Activated CD4-positive, alpha-beta memory T cell treated with anti-CD3 and anti-CD28 coated beads for 36 hours (primary cell): Measurements from ENCODE around the gene BIRC7. TPM values are rescaled to one million over a fixed set of nuclear protein-coding genes. Genes with fewer than 3 reads are reported as not detected.

Source experiments
- CTCF ChIA-PET: fragments of 350-600 bp; sonication (Branson Sonifier 250); formaldehyde crosslinking; loops from one replicate; lab custom pipeline; 2021; ENCODE audit warnings: antibody characterized with exemption, inconsistent platforms; lab: Charles Lee
- POLR2A ChIA-PET: fragments of 350-600 bp; sonication (Branson Sonifier 250); formaldehyde crosslinking; loops from one replicate; lab custom pipeline; 2021; ENCODE audit warnings: antibody characterized with exemption; lab: Charles Lee
- DNase-seq: peaks from one replicate; pipeline ENCODE4 v3.0.0-alpha.2; 2020
- H3K27ac Mint-ChIP-seq: one replicate; pipeline ENCODE4 v1.8.0; 2021; ENCODE audit warnings: mixed read lengths
- H3K27me3 Mint-ChIP-seq: one replicate; pipeline ENCODE4 v1.8.0; 2021; ENCODE audit warnings: mixed read lengths
- H3K36me3 Mint-ChIP-seq: one replicate; pipeline ENCODE4 v1.8.0; 2021; ENCODE audit warnings: mixed read lengths
- H3K4me1 Mint-ChIP-seq: one replicate; pipeline ENCODE4 v1.8.0; 2021; ENCODE audit warnings: low read depth, mixed read lengths
- H3K4me3 Mint-ChIP-seq: one replicate; pipeline ENCODE4 v1.8.0; 2021; ENCODE audit warnings: mild to moderate bottlenecking, mixed read lengths
- H3K9me3 Mint-ChIP-seq: one replicate; pipeline ENCODE4 v1.8.0; 2021; ENCODE audit warnings: mixed read lengths
- intact Hi-C: fragments of 100-400 bp; cut with micrococcal nuclease; formaldehyde crosslinking; loops from one replicate; pipeline ENCODE4 v1.15.1; 2023
- total RNA-seq, 2 experiments: library from RNA; stranded (reverse); gene quantifications; one replicate each; pipeline ENCODE4 v1.2.3, GENCODE V29; 2021

BIRC7 gene, protein sequence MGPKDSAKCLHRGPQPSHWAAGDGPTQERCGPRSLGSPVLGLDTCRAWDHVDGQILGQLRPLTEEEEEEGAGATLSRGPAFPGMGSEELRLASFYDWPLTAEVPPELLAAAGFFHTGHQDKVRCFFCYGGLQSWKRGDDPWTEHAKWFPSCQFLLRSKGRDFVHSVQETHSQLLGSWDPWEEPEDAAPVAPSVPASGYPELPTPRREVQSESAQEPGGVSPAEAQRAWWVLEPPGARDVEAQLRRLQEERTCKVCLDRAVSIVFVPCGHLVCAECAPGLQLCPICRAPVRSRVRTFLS
- total RNA-seq: not detected

- no peak within 1 kb of the TSS for H3K27ac Mint-ChIP-seq
- CTCF ChIA-PET: interaction anchor here (1.3 to 4.6 kb wide), 2 partner anchors 12 to 37 kb away, joined by 3 to 47 read pairs; partner anchors contain the start of gene ARFGAP1
- H3K9me3 Mint-ChIP-seq: no peaks in the 10 kb centered on the region
- intact Hi-C loops: no loop called here
- POLR2A ChIA-PET: no interaction called here
- peaks cover 23% of the 10 kb centered on the region for H3K27me3 Mint-ChIP-seq
- H3K36me3 Mint-ChIP-seq: no peaks in the 10 kb centered on the region
- no peak within 1 kb of the TSS for H3K4me3 Mint-ChIP-seq
- peaks cover 3% of the 10 kb centered on the region for H3K4me1 Mint-ChIP-seq
- DNase-seq: no peak
Observed at GRCh38 chr20:63235399-63235983, at the start of gene BIRC7. TSS of gene BIRC7 (plus strand) at chr20:63235905. CDS start at chr20:63236097, 192 bp downstream.

GRCh38 chr20:63186084-63186483, 49.6 kb upstream of the BIRC7 start:
- DNase-seq: no peak
- Mint-ChIP-seq H3K27ac (no peak overlapping the region), H3K27me3 (peaks cover 12% of the 10 kb centered on the region), H3K4me1 (no peaks in the 10 kb centered on the region), H3K36me3 (no peaks in the 10 kb centered on the region), H3K4me3 (no peak overlapping the region), H3K9me3 (no peaks in the 10 kb centered on the region)
- ChIA-PET POLR2A (no interaction called here), CTCF (no interaction called here)
- intact Hi-C loops: no loop called here

DNA sequence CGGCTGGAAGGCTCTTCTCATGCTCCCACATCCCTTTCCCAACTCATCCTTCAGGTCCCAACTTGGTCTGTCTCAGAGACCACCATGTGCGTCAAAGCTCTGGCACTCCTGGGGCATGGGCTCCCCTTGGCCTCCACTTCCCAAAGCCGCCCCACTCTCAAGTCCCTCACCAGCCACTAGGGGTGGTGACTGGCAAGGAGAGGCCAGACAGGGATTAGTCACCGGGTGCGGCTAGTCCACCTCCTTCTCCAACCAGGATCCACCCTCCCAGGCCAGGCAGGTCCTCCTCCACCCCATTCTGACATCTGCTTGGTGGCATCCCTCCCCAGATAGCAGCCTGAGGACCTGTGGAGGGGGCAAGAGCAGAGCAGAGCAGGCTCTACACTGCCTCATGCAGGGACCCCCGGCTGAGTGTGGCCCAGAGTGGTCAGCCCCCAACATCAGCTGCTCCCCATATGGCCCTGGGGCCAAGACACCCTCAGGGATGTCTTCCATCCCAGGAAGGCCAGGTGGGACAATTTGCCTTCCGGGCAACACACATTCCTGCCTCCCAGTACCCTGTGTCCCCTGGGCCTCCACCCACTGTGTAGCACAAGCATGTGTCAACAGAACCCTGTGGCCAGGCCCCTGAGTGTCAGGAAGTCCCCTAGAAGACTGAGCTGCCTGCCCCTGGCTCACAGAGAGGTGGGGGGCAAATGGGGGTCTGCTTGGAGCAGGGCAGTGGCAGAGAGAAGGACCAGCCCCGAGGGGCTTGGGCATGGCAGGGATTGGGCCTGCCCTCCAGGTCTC, 49.0 kb upstream of the BIRC7 start:
- intact Hi-C loops: no loop called here
- ChIA-PET CTCF (interaction anchor here (0.7 kb wide), 1 partner anchor 43 kb away, joined by 4 read pairs; no protein-coding TSS in a partner anchor), POLR2A (no interaction called here)
- H3K27me3 Mint-ChIP-seq: peaks cover 9% of the 10 kb centered on the region
- H3K36me3 Mint-ChIP-seq: no peaks in the 10 kb centered on the region
- no peaks in the 10 kb centered on the region for H3K9me3 Mint-ChIP-seq
- H3K4me3 Mint-ChIP-seq: no peak overlapping the region
- no peaks in the 10 kb centered on the region for H3K4me1 Mint-ChIP-seq
- DNase-seq: no peak
- H3K27ac Mint-ChIP-seq: no peak overlapping the region

- CTCF ChIA-PET: interaction anchor here (0.7 kb wide), 1 partner anchor 44 kb away, joined by 4 read pairs; no protein-coding TSS in a partner anchor
- H3K27me3 Mint-ChIP-seq: peaks cover 4% of the 10 kb centered on the region
Observed at GRCh38 chr20:63187338-63188158, 48.2 kb upstream of the BIRC7 start.

GRCh38 chr20:63188159-63188442, 47.6 kb upstream of the BIRC7 start:
- intact Hi-C loops: no loop called here
- Mint-ChIP-seq H3K27me3 (peaks cover 2% of the 10 kb centered on the region), H3K27ac (no peak overlapping the region), H3K36me3 (no peaks in the 10 kb centered on the region), H3K4me1 (no peaks in the 10 kb centered on the region), H3K9me3 (no peaks in the 10 kb centered on the region), H3K4me3 (no peak overlapping the region)
- no peak for DNase-seq
- ChIA-PET POLR2A (no interaction called here), CTCF (no interaction called here)

More at GRCh38 chr20:63187338-63188158, 48.2 kb upstream of the BIRC7 start:
- POLR2A ChIA-PET: no interaction called here
- no peak for DNase-seq
- no peak overlapping the region for H3K27ac Mint-ChIP-seq
- no peak overlapping the region for H3K4me3 Mint-ChIP-seq
- no peaks in the 10 kb centered on the region for H3K36me3 Mint-ChIP-seq
- no peaks in the 10 kb centered on the region for H3K4me1 Mint-ChIP-seq
- H3K9me3 Mint-ChIP-seq: no peaks in the 10 kb centered on the region
- intact Hi-C loops: no loop called here

- no peak overlapping the region for H3K27ac Mint-ChIP-seq
- ChIA-PET CTCF (no interaction called here), POLR2A (no interaction called here)
Observed at GRCh38 chr20:63188641-63189321, 46.9 kb upstream of the BIRC7 start.

DNA sequence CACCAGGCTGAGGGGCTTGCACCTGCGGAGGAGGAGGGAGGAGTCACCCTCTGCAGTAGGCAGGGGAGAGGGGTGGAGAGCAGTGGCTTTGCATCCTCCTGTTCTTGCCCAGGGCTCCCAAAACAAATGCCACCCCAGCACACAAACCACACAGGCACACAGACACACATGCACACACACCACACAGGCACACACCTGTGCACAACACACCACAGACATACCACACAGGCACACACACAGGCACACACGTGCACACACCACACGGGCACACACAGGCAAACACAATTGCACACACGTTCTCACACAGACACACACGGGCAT, 46.4 kb upstream of the BIRC7 start:
- H3K4me1 Mint-ChIP-seq: no peaks in the 10 kb centered on the region
- CTCF ChIA-PET: no interaction called here
- no peak for DNase-seq
- POLR2A ChIA-PET: no interaction called here
- no peak overlapping the region for H3K27ac Mint-ChIP-seq
- no peaks in the 10 kb centered on the region for H3K9me3 Mint-ChIP-seq
- intact Hi-C loops: no loop called here
- no peaks in the 10 kb centered on the region for H3K27me3 Mint-ChIP-seq
- H3K36me3 Mint-ChIP-seq: no peaks in the 10 kb centered on the region
- H3K4me3 Mint-ChIP-seq: no peak overlapping the region

More at GRCh38 chr20:63188641-63189321, 46.9 kb upstream of the BIRC7 start:
- no peak overlapping the region for H3K4me3 Mint-ChIP-seq
- H3K9me3 Mint-ChIP-seq: no peaks in the 10 kb centered on the region
- no peaks in the 10 kb centered on the region for H3K4me1 Mint-ChIP-seq
- DNase-seq: no peak
- H3K27me3 Mint-ChIP-seq: no peaks in the 10 kb centered on the region
- intact Hi-C loops: no loop called here
- H3K36me3 Mint-ChIP-seq: no peaks in the 10 kb centered on the region

DNA sequence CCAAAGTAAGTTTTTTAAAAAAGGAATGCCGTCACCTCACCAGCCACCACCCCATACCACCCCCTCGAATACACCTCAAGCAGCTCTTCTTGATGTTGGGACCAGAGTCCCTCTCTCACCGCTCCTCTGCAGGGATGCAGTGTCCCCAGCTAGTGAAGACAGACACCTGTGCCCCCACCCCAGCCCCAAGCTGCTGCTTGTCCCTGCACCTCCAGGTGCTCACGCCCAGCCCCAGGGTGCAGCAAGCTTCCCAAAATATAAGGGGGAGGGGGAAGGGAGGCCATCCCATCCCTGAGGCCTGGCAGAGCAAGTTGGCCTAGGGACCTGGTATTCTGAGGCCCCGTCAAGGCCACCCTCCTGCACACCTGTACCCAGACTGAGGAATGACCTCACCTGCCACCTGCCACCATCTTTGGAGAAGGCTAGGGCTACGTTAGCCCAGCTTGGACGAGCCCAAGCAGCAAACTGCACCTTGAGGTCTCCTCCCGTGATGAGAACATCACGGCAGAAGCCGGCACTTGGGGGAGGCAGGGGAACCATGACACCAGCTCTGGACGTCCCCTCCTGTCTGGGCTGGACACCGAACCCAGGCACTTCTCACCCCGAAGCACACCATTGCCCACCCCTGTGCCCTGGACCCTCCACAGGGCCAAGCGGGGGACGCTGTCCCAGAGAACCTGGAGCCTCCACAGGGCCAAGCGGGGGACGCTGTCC, 45.7 kb upstream of the BIRC7 start:
- Mint-ChIP-seq H3K27me3 (no peaks in the 10 kb centered on the region), H3K4me3 (no peak overlapping the region), H3K27ac (no peak overlapping the region), H3K4me1 (no peaks in the 10 kb centered on the region), H3K36me3 (peaks cover 4% of the 10 kb centered on the region), H3K9me3 (no peaks in the 10 kb centered on the region)
- ChIA-PET CTCF (no interaction called here), POLR2A (no interaction called here)
- intact Hi-C loops: no loop called here
- no peak for DNase-seq

- POLR2A ChIA-PET: no interaction called here
- CTCF ChIA-PET: no interaction called here
- no peaks in the 10 kb centered on the region for H3K4me1 Mint-ChIP-seq
Observed at GRCh38 chr20:63190828-63191227, 44.9 kb upstream of the BIRC7 start.

GRCh38 chr20:63191400-63191799, 44.3 kb upstream of the BIRC7 start:
- H3K9me3 Mint-ChIP-seq: no peaks in the 10 kb centered on the region
- peaks cover 11% of the 10 kb centered on the region for H3K36me3 Mint-ChIP-seq
- H3K4me3 Mint-ChIP-seq: no peak overlapping the region
- CTCF ChIA-PET: no interaction called here
- H3K27ac Mint-ChIP-seq: no peak overlapping the region
- POLR2A ChIA-PET: no interaction called here
- H3K27me3 Mint-ChIP-seq: no peaks in the 10 kb centered on the region
- no peak for DNase-seq
- peaks cover 2% of the 10 kb centered on the region for H3K4me1 Mint-ChIP-seq
- intact Hi-C loops: no loop called here

More at GRCh38 chr20:63190828-63191227, 44.9 kb upstream of the BIRC7 start:
- intact Hi-C loops: no loop called here
- H3K9me3 Mint-ChIP-seq: no peaks in the 10 kb centered on the region
- no peak overlapping the region for H3K27ac Mint-ChIP-seq
- DNase-seq: no peak
- no peak overlapping the region for H3K4me3 Mint-ChIP-seq
- H3K27me3 Mint-ChIP-seq: no peaks in the 10 kb centered on the region
- peaks cover 9% of the 10 kb centered on the region for H3K36me3 Mint-ChIP-seq

DNA sequence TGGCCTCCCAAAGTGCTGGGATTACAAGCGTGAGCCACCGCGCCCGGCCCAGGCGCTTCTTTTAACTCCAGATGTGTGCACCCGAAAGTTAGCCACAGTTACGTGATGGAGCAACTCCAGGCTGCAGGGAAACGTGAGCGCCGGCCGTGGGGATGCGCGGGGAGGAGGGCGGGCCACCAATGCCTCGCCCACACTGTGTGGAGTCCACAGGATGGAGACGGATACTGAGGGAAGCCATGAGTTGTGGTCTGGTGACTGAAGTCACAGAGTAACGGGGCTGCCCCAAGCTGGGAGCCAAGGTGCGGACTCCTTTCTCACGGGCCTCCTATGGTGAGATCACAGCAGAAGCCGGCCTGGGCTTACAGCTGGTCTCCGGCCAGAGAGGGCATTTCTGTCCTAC, 43.0 kb upstream of the BIRC7 start:
- DNase-seq: no peak
- Mint-ChIP-seq H3K27me3 (no peaks in the 10 kb centered on the region), H3K4me1 (peaks cover 15% of the 10 kb centered on the region), H3K4me3 (no peak overlapping the region), H3K27ac (no peak overlapping the region), H3K36me3 (peaks cover 20% of the 10 kb centered on the region), H3K9me3 (no peaks in the 10 kb centered on the region)
- intact Hi-C loops: no loop called here
- POLR2A ChIA-PET: no interaction called here
- CTCF ChIA-PET: interaction anchor here (1.5 kb wide), 1 partner anchor 9 kb away, joined by 6 read pairs; no protein-coding TSS in a partner anchor
